ENCODE results near the gene HDAC10. TPM values are rescaled to one million over a fixed set of nuclear protein-coding genes. Genes with fewer than 3 reads are reported as not detected.

The HDAC10 gene
- total RNA-seq, 1 donor from 2014 or later = 81.5 TPM

- H3K9me3 Mint-ChIP-seq (ENCODE audit: low read depth) = no peaks in the 10 kb centered on the region
Observed at GRCh38 chr22:50225200-50225969, 25.7 kb downstream of the HDAC10 start.

DNA sequence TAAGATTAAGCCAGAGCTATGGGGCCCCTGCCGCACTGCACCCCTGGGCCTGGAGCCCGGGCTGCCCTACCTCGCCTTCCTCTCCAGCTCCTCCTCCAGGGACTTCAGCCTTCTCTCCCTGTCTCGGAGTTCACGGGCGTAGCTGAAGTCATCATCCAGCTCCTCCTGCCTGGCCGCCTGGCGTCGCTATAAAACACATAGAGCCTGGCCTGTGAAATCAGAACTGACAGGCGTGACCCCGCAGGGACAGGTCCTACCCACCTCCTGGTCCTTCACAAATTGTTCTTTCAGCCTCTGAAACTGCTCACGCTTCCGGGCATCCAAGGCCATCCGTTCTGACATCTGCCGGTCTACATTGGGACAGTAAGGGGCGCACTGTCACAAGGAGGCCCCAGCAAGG, 27.0 kb downstream of the HDAC10 start:
- H3K27me3 Mint-ChIP-seq = no peaks in the 10 kb centered on the region
- TF ChIP-seq CTCF (IDR thresholded peaks at IDR 0.05; ENCODE audit: unreplicated experiment) = no peak
- H3K36me3 Mint-ChIP-seq (ENCODE audit: insufficient read depth) = peaks cover 4% of the 10 kb centered on the region
- no peaks in the 10 kb centered on the region for H3K9me3 Mint-ChIP-seq (ENCODE audit: low read depth)
- H3K4me3 Mint-ChIP-seq (ENCODE audit: low read depth) = no peak overlapping the region
- H3K4me1 Mint-ChIP-seq (ENCODE audit: low read depth) = no peaks in the 10 kb centered on the region
- DNase-seq (ENCODE audit: low spot score, unreplicated experiment) = no peak
- no peak overlapping the region for H3K27ac Mint-ChIP-seq

More at GRCh38 chr22:50225200-50225969, 25.7 kb downstream of the HDAC10 start:
- Mint-ChIP-seq H3K4me3 (ENCODE audit: low read depth) (no peak overlapping the region), H3K36me3 (ENCODE audit: insufficient read depth) (peaks cover 8% of the 10 kb centered on the region), H3K27ac (no peak overlapping the region), H3K27me3 (no peaks in the 10 kb centered on the region), H3K4me1 (ENCODE audit: low read depth) (no peaks in the 10 kb centered on the region)
- no peak for DNase-seq (ENCODE audit: low spot score, unreplicated experiment)
- TF ChIP-seq CTCF (IDR thresholded peaks at IDR 0.05; ENCODE audit: unreplicated experiment) = no peak

- no peak for TF ChIP-seq CTCF (IDR thresholded peaks at IDR 0.05; ENCODE audit: unreplicated experiment)
- no peaks in the 10 kb centered on the region for H3K27me3 Mint-ChIP-seq
- H3K9me3 Mint-ChIP-seq (ENCODE audit: low read depth) = no peaks in the 10 kb centered on the region
- H3K4me1 Mint-ChIP-seq (ENCODE audit: low read depth) = no peaks in the 10 kb centered on the region
- DNase-seq (ENCODE audit: low spot score, unreplicated experiment) = no peak
- no peak overlapping the region for H3K4me3 Mint-ChIP-seq (ENCODE audit: low read depth)
- peaks cover 4% of the 10 kb centered on the region for H3K36me3 Mint-ChIP-seq (ENCODE audit: insufficient read depth)
- no peak overlapping the region for H3K27ac Mint-ChIP-seq
Observed at GRCh38 chr22:50222508-50222907, 28.6 kb downstream of the HDAC10 start.

- no peak for TF ChIP-seq CTCF (IDR thresholded peaks at IDR 0.05; ENCODE audit: unreplicated experiment)
- H3K27ac Mint-ChIP-seq = no peak overlapping the region
- no peak overlapping the region for H3K4me3 Mint-ChIP-seq (ENCODE audit: low read depth)
- H3K36me3 Mint-ChIP-seq (ENCODE audit: insufficient read depth) = peaks cover 4% of the 10 kb centered on the region
- no peaks in the 10 kb centered on the region for H3K4me1 Mint-ChIP-seq (ENCODE audit: low read depth)
- no peak for DNase-seq (ENCODE audit: low spot score, unreplicated experiment)
- H3K9me3 Mint-ChIP-seq (ENCODE audit: low read depth) = no peaks in the 10 kb centered on the region
- no peaks in the 10 kb centered on the region for H3K27me3 Mint-ChIP-seq
Observed at GRCh38 chr22:50221410-50222300, 29.4 kb downstream of the HDAC10 start.

DNA sequence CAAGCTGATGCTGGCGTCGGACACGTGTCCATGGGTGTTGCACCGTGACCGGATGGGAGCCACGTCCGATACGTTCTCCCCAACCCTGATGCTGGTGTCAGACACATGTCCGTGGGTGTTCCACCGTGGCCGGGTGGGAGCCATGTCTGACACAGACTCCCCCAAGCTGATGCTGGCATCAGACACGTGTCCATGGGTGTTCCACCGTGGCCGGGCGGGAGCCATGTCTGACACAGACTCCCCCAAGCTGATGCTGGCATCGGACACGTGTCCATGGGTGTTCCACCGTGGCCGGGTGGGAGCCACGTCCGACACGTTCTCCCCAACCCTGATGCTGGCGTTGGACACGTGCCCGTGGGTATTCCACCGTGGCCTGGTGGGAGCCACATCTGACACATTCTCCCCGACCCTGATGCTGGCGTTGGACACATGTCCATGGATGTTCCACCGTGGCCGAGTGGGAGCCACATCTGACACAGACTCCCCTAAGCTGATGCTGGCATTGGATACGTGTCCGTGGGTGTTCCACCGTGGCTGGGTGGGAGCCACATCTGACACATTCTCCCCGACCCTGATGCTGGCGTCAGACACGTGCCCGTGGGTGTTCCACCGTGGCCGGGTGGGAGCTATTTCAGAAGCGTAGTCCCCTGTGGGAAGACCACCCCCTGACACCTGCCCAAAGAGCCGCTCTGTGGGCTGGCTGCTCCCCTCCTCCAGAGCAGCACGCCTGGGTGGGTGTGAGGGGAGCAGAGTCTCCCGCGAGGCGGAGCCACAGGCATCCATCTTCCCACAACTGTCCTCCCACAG, 30.3 kb downstream of the HDAC10 start:
- H3K4me3 Mint-ChIP-seq (ENCODE audit: low read depth) = no peak overlapping the region
- no peak for DNase-seq (ENCODE audit: low spot score, unreplicated experiment)
- H3K27ac Mint-ChIP-seq = no peak overlapping the region
- no peaks in the 10 kb centered on the region for H3K4me1 Mint-ChIP-seq (ENCODE audit: low read depth)
- no peak for TF ChIP-seq CTCF (IDR thresholded peaks at IDR 0.05; ENCODE audit: unreplicated experiment)
- H3K27me3 Mint-ChIP-seq = no peaks in the 10 kb centered on the region
- H3K9me3 Mint-ChIP-seq (ENCODE audit: low read depth) = no peaks in the 10 kb centered on the region
- peaks cover 4% of the 10 kb centered on the region for H3K36me3 Mint-ChIP-seq (ENCODE audit: insufficient read depth)
